ENCODE measurements around the gene NR2F2.

Gene NR2F2

DNA sequence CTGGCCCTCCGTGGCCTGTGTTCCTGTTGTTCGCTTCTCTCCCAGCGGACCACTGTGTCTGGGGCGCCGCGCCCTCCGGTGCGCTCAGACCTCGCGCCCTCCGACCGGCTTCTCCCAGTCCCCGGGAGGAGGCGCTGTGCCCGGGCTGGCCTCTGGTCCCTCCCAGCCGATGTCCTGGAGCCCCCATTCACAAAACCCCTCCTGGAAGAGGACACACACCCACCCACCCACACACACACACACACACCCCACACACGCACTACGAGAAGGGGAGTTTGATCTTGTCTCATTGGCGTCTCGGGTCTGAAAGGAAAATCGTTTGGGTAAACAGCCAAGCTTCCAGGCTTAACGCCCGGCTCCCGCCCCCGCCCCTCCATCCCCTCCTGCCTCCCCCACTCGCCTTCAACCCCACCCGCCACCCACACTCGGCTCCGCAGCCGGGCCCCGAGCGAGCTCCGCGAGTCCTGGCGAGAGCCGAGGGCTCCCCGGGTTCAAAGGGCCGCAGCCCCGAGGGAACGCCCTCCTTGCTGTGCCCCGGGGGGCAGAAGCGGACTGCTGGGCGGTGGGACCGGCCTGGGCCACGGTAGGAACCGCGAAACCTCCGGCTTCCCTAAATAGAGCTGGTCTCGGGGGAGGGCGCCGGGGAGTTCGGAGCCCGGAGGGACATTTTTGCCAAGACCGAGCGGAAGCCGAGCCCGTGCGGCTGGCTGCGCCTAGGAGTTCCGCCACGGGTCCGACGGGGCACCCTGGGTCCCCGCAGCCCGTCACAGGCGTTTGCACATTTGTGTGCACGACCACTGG is 23.6 kb downstream of the NR2F2 start:
- DNase-seq (ENCODE audit: low read depth), result peak; percentile 62

DNA sequence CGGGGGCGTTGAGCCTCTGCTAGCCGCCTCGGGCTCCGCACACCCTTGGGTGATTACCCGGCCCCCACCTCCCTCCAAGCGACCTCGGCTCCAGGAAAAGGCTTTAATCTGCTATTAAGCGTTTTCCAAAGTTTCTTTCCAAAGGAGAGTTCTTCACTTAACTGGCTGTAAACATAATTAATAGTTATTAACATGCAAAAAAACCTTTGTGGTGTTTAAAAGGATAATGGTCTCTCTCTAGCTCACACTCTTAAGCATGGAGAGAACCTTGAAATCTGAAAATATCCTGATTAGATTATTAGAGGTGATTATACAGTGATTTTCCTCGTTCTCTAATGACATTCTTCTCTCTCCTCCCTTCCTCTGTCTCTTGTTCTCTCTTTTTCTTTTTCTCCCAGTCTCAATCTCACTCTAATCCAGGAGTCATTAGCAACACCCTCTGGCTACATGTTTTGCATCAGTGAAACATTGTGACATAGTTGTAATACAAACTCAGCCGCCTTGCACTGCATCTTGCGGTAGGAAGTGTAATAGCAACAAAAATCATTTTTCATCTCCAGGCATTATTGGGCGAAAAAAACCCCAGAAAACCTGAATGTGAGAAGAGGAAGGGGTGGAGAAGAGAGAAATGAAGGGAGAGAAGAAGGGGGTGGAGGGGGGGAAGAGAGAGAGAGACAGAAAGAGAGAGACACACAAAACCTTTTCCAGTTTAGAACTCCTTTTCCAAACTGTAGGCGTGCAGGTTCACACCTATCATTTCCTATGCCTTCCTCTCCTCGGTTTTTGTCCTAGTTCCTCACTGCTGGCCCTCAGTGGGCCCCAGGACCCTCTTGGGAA is 24.4 kb downstream of the NR2F2 start:
- DNase-seq (ENCODE audit: low read depth), result peak; percentile 94

DNA sequence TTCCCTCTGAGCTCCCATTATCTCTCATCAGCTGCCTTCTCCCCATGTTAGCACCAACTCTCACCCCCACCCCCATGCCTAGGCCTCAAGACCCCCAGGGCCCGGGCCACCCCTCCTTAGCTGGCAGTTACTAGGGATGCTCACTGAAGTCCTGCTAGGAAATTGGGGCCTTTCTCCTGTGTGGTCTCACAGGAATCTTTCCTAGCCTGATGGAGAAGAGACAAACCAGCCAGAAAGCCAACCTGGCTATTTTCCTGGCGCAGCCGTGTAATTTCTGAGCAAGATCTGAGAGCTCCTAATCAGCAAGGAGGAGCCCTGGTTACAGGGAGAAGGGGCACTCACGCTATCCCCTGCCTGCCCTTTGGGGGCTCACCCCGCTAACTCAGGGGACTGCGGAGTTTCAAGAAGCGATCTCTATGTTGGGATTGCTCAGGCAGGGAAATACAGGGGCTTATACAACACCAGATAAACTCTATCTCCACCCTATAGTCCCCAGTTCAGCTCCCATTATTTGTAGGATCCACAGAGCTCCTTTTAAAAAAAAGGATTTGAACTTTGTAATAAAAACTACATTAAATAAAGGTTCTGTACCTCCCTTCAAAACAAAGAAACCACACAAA is 25.2 kb downstream of the NR2F2 start:
- no peak for DNase-seq (ENCODE audit: low read depth)

- peak; percentile 89 for DNase-seq (ENCODE audit: low read depth)
Observed at GRCh38 chr15:96356494-96357455, 26.3 kb downstream of the NR2F2 start.

DNA sequence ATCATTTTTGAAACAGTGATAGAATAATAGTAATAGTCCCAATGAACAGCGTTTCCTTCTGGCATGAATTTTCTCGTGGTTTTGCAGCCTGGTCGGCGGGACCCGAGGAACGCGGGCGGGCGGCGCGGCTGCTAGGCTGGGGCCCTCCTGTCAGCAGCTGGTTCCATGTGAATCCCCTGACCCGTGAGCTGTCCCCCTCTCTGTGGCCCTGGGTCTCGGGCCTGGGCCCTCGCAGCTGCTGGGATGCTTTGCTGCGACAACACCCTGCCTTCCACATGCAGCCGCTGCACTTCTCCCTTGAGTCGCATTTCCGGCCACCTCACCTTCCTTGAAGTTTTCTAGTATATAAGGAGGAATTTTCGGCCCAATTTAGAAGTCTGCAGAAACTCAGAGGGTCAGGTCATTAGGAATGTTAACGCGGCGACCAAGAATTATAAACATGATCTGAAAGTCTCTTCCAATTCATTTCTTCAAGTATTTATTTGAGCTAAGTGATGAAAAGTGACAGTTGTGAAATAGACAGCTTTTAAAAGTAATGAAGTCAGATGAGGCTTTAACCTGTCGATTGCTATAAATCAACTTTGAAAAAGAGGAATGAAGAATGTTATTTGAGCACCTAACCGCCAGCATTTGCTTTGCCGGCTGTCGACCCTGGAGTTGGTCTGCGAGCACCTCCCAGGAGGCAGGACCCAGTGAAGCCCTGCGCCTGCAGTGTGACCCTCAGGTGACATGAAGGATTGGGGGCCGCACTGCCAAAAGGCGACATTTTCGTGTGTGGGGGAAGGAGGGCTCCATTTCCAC is 27.7 kb downstream of the NR2F2 start:
- DNase-seq (ENCODE audit: low read depth), result no peak

- no peak for DNase-seq (ENCODE audit: low read depth)
Observed at GRCh38 chr15:96358821-96359615, 28.5 kb downstream of the NR2F2 start.

- DNase-seq (ENCODE audit: low read depth), result no peak
Observed at GRCh38 chr15:96359616-96360521, 29.4 kb downstream of the NR2F2 start.

DNA sequence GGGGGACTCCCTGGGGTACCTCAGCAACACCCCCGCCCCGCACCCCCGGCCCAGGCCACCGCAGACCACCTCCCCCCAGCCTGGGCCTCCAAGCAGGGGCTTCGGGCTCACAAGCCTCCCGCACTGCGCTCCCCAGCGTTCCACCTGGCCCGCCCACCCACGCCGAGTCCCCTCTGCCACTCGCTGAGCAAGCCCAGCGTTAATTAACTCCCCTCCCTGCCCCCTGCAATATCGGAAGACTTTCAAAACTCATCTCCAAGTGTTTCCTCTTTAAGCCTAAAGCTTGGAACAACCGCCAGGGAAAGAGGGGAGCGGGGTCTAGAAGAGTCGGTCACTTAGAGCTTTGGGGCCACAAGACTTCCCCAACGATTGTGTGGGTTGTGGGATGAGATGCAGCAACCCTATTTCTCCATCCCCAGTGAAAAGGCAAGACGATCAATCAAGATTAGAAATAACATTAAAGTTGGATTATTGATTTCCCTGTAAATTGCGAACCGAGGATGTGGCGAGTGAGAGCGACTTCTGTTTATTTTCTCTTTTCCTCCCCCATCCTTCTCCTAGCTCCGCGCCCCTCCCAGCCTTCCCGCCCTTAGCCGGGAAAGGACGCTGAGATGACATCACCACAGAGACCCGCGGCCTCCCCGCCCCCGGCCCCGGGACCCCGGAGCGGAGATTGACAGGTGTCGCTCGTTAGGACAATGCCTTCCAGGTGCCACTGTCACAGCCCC is 30.2 kb downstream of the NR2F2 start:
- no peak for DNase-seq (ENCODE audit: low read depth)

- DNase-seq (ENCODE audit: low read depth), result no peak
Observed at GRCh38 chr15:96361309-96362010, 31.0 kb downstream of the NR2F2 start.

DNA sequence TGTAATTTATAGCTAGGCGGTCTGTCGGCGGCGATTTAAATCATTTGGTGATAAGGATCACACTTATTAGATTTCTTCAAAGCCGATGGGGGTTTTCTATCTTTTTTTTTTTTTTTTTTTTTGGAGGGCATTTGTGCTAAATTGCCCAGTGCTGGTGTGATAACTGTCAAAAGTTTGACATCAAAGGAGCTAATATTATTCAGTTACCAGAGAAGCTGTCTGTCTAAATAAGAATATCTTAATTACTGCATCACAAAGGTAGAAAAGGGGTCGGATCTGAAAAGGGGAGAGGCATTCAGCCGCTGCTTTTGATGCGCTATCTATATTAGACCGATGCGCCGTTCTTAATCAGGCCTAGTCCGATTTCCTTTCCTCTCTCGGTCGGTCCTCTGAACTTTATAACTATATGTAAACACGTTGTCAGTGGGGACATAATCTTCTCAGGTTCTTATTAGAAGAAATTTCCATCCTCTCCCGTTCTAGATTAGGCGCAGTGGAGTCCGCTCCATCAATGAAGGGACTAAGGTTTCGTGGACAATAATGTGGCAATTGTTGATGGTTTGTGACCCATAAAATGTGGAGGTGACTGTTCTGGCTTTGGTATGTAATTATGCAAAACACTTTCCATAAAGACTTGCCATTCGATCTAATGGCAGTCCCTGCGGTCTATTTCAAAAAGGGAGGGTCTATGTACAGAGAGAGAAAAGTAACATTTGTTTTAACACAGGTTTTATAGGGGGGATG is 31.7 kb downstream of the NR2F2 start:
- no peak for DNase-seq (ENCODE audit: low read depth)

DNA sequence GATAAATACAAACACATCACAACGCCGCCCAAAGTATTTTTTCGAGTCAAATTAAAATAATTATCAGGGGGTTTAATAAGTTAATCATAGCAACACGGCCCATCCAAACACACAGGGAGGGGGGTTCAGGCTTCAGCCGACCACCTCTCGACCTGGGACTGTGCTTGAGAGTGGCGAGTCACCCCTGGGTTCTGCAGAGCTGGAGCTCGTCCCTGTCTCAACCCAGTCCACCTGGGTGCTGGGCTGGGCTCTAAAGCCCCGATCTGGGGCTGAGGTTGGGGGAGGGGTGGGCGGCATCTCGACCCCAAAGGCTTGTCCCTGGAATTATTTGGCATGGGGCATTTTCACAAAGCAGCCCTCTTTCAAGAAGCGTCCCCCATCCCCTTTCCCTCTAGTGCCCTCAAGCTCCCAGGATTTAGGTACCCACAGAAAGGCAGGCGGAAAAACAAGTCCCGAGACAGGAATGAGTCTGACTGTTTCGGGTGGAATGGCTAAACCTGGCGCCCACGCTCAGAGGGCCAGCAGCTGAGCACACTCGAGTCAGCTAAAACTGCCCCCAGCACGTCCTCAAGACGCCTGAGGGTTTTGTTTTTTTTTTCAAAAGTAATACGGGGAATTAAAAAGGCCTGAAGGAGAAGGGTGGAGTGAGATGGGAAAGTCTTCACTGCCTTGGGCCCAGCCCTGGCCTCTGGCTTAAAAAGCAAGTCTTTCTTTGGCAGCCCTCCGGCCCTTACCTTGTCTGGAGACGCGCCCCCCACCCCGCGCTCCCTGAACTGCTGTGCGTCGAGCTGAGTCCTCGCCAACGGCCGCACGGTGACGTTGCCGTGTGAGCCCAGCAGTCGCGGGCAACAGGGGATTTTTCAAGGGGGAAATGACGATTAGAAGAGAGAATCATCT is 32.5 kb downstream of the NR2F2 start:
- no peak for DNase-seq (ENCODE audit: low read depth)

DNA sequence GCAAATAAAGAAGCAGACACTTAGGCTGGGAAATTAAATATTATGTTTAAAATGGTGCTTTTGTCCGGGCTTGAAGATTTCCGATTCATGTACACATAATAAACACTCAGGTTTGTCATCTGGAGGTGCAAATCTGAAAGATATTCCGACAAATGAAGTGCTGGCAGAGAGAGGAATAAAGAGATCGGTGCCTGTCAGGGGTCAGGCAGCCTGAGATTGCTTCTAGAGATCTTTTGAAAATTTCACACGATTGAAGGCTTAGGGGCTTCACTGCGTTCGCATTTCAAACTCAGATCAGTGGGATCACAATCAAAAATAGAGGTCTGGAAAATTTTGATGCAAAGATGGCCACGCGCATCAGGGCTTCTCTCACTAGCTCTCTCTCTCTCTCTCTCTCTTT is 33.2 kb downstream of the NR2F2 start:
- DNase-seq (ENCODE audit: low read depth), result no peak

DNA sequence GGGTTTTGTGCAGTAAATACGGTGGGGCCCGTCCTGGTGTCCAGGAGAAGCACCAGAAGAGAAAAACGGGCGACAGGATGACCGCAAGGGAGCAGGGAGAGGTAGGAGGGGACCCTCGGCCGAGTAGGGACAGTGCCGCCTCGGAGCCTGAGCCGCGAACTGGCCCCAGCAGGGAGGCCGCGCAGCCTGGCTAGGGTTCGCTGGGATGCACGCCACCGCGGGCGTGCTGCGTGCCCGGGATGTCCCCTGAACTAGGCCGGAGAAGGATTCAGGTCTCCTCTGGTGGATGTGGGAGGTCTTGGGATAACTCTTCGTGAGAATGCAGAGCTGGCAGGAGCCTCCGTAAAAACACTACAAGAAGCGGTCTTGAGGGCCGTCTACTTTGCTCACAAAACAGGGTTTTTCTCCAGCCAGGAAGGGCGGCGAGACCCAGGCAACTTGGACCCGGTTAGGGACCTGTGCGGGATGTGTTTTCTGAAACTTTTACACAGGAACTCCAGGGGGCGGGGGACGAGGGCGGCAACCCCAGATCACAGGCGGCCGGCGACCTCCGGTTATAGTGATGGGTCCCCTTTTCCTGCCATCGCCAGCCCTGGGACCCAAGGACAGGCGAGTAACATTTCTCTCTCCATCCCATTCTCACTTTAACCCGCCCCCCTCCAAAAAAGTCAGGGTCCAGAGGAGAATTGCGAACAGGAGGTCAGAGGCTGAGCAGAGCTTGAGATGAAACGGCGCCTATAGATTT is 35.5 kb downstream of the NR2F2 start:
- no peak for DNase-seq (ENCODE audit: low read depth)

DNA sequence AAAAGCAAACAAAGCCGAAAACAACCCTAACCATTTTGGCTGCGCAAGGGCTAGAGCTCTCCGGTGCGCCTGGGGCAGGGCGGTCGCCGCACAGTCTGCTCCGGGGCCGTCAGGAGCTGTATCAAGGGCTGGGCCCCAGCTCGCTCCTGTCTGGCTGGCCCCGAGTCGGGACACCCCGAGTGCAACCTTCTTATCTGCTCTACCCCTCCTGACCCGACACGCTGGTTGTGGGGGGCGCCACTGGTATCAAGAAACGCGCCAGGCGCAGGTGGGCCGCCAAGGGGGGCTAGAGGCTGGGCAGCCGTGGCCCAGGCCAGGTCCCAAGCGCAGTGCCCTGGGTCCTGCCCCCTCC is 36.0 kb downstream of the NR2F2 start:
- no peak for DNase-seq (ENCODE audit: low read depth)

All from iris pigment epithelial cell (primary cell).